Non-pigmented ciliary epithelial cell (primary cell): ENCODE data around the gene TCEA2.

Source experiments
- DNase-seq: peaks from one replicate; pipeline ENCODE4 v3.0.0-alpha.2; 2010; ENCODE audit warnings: low read depth

TCEA2 gene

GRCh38 chr20:64095455-64095854 is 32.5 kb downstream of the TCEA2 start:
- DNase-seq: no peak

DNA sequence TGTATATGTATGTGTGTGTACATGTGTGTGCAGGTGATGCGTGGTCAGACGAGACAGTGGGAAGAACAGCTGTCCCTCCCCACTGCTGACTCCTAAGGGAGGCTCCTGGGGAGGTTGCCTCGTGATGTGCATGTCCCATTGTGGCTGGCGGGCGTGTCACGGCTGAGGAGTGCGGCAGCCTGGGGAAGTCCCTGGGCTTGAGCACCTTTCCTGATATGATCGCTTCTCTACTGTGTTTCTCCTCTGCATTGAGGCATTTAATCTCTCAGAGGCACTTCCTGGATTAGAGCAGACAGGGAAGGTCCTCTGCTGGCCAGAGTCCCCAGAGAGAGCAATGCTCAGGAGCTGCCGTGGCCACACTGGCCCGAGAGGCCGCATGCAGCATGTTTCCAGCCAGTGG is 32.9 kb downstream of the TCEA2 start:
- no peak for DNase-seq

GRCh38 chr20:64096535-64096934 is 33.5 kb downstream of the TCEA2 start:
- DNase-seq: no peak

GRCh38 chr20:64098471-64099013 is 35.5 kb downstream of the TCEA2 start:
- DNase-seq: no peak

DNA sequence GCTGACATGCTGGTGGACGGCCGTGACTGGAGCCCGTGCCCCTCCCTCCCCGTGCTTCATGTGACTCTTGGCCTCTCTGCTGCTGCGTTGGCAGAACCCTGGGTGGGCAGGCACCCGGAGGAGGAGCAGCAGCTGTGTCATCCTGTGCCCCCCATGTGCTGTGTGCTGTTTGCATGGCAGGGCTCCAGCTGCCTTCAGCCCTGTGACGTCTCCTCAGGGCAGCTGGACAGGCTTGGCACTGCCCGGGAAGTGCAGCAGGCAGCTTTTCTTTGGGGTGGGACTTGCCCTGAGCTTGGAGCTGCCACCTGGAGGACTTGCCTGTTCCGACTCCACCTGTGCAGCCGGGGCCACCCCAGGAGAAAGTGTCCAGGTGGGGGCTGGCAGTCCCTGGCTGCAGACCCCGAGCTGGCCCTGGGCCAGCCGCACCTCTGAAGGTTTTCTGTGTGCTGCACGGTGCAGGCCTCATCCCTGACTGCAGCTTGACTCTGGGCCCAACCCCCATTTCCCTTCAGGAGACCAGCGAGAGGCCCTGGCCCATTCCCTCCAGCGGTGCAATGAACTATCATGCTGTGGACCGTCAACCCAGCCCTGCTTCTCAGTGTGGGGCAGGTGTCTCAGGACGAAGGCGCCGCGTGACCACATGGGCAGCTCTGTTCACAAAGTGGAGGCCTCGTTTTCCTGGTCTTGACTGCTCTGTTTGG is 36.2 kb downstream of the TCEA2 start:
- DNase-seq: no peak

DNA sequence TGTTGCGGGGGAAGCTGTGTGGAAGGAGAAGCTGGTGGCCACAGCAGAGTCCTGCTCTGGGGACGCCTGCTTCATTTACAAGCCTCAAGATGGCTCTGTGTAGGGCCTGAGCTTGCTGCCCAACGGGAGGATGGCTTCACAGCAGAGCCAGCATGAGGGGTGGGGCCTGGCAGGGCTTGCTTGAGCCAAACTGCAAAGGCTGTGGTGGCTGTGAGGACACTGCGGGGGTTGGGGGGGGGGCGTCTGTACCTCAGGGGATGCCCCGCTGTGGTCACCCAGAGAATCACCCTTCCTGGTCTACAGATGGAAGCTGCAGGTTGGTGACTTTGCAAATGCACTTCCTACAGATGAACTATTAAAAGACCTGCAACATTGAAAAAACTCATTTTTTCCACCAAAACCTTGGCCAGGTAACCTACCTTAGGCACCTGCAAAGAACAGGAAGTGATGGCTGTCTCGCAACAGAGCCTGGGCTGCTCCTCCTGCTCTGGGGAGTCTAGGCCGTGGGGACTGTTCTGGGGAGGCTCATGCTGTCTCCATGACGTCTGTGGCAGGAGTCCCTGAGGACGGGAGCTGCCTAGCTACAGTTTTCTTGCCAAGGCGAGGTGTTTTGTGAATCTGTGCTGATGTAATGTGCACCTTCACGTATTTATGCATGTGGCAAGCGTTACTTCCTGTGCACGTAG is 37.0 kb downstream of the TCEA2 start:
- DNase-seq: no peak

DNA sequence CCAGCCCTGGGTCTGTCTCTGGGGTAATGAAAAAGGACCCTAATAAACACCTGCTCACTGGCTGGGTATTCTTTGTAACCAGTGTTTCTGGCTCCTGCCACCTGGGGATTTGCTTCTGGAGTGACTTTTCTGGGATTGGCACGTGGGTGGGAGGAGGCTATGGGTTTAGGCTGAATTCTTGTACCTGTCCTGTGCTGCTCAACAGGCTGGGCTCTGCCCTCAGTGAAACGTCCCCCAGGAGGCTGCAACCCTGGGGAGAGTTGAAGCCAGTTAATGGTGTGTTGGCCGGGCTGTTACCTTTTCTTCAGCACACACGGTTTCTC is 37.5 kb downstream of the TCEA2 start:
- no peak for DNase-seq

DNA sequence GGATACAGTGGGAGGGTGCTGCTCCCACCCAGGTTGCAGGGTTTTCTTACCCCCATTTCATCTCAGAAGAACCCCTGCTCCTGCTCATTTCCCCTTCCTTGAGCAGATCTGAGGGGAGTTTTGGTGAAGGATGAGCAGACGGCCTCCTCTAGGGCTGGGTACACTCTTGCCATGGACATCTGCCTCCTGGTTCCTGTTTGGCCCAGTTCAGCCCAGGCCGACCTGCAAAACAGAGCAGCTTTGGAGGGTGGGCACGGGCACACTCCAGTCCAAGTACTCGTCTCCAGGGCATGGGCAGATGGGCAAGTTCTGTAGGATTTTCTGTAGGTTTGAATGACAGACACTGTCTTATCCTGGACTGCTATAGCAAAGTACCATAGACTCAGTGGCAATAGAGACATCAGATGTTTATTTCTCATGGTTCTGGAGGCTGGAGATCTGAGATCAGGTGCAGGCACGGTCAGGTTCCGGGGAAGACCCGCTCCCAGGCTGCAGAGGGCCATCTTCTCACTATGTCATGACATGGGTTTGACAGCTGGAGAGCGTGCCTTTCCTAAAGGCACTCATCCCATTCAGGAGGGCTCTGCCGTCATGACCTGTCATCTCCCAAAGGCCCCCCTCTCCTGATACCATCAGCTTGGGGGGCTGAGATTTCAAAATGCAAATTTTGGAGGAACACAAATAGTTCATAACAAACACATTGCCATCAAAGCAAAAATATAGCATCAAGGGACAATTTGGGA is 38.1 kb downstream of the TCEA2 start:
- no peak for DNase-seq

DNA sequence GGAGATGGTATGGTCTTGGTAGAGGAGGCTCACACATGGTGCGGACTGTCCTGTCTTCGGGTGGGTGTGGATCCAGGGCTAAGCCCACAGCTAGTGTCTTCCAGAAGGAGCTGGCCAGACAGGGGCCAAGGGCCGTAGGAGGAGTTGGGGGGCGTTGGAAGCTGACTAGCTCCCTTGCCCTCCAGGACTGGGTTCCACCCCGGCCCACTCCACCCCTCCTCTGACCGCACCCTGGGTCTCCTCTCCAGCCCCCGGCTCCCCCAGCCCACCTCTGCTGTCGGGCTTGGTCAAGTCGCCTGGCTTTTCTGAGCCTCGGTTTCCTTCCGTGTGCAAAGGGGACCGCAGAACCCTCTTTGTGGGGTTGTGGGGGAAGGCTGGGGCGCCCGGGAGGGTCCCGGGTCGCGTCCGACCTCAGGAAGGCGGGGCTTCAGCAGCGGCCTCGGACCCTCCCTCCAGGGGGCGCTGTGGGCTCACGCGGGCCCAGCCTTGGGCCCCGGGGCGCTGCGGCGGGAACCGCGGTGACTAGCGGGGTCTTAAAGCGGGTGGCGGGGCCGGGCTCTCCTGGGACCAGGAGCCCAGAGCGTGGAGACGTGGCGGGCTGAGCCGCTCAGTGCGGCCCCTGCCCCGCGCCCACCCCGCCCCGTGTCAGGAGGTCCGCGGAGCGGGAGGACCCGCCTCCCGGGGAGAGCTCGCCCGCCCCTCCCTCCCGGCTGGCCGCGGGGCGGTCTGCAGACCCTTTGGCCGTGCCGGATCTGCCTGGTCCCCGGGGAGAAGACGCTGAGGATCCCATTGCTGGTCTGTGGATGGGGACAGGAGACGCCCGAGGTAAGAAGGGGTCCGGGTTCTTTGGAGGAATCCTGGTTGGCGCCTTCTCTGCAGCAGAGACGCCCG is 39.0 kb downstream of the TCEA2 start:
- DNase-seq: no peak

DNA sequence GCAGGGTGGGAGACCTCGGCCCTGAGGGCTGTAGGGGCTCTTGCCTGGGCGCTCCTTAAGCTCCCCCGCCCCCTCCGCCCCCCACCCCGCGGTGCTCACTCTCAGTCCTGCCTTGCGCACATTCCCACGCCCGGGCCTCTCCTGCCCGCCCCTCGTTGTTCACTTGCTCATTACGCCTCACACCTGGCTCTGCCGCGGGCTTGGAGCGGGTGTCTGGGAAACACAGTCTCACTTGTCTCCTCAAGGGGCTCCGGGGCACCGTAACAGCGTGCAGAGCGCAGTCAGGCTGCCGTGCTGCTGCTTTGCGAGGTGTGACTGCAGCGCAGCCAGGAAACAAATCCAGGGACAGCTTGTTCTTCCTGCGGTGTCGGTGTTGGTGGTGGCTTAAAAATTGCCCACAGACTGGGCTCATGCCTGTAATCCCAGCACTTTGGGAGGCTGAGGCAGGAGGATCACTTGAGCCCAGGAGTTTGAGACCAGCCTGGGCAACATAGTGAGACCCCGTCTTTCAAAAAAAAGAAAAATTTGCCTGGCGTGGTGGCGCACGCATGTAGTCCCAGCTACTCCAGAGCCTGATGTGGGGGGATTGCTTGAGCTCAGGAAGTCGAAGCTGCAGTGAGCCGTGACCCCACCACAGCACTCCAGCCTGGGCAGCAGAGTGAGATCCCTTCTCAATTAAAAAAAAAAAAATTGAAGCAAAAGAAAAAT is 39.8 kb downstream of the TCEA2 start:
- no peak for DNase-seq

GRCh38 chr20:64103871-64104666 is 41.1 kb downstream of the TCEA2 start:
- DNase-seq: no peak

DNA sequence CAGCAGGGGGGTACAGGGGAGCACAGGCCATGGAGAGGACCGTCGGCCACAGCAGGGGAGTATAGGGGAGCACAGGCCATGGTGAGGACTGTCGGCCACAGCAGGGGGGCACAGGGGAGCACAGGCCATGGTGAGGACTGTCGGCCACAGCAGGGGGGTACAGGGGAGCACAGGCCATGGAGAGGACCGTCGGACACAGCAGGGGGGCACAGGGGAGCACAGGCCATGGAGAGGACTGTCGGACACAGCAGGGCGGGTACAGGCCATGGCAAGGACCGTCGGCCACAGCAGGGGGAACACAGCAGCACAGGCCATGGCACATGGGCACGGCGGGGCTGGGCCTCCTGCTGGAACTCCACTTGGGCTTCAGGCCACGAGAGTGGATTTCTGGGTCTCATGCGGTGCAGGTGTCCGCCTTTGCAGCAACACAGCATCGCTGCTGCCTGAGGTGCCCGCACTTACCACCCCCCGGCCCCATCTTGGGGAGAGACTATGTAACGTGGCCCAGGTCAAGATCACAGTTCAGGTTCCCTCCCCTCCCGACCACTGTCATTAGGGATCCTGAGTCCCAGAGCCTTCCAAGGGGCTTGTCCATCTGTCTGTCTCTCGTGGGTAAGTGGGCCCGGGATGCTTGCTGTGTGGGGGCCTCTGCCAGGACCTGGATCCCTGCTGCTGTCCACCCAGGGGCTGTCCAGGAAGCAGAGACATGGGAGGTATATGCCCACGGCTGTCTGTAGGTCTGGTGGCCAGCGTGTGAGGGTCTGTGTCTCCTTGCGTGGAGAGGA is 41.9 kb downstream of the TCEA2 start:
- no peak for DNase-seq

DNA sequence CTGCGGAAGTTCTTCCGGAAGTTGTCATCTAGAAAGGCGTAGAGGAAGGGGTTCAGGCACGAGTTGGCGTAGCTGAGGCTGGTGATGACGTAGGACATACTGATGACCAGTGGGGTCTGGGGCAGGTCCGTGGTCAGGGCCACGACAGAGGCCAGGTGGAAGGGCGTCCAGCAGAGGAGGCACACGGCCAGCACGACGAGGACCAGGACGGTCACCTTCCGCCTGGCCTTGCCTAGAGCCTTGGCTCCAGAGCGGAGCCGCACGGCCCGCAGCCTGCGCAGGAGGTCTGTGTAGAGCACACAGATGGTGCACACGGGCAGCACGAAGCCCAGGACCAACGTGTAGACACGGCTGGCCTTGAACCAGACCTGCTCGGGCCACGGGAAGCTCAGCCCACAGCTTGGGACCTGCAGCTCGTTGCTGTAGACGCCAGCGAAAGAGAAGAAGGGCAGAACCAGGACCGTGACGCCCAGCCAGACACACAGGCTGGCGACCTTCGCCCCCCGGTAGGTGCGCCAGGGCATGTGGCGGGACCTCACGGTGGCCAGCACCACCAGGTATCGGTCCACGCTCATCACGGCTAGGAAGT is 42.9 kb downstream of the TCEA2 start:
- no peak for DNase-seq

DNA sequence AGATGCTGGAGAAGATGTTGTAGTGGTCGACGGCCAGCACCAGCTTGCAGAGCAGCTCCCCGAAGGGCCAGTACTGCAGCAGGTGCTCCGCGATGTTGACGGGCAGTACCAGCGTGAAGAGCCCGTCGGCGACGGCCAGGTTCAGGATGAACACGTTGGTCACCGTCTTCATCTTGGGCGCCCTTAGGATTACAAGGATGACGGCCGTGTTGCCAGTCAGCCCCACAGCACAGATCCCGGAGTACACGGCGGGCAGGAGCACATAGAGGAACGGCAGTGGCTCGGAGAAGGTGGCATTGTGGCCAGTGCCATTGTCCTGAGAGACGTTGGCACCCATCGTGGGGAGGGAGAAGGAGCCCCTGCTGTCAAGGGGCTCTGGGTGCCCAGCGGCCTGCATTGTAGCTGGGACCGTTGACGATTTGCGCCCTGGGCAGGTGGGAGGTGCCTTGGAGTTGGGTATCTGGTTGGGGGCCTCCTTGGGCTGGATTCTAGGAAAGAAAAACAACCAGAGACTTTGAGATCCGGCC is 43.5 kb downstream of the TCEA2 start:
- DNase-seq: no peak

- no peak for DNase-seq
Observed at GRCh38 chr20:64106981-64107735, 44.2 kb downstream of the TCEA2 start, which contains the start of gene NPBWR2. NPBWR2 (minus strand) TSS chr20:64107565; CDS start chr20:64106831, 734 bp downstream.

DNA sequence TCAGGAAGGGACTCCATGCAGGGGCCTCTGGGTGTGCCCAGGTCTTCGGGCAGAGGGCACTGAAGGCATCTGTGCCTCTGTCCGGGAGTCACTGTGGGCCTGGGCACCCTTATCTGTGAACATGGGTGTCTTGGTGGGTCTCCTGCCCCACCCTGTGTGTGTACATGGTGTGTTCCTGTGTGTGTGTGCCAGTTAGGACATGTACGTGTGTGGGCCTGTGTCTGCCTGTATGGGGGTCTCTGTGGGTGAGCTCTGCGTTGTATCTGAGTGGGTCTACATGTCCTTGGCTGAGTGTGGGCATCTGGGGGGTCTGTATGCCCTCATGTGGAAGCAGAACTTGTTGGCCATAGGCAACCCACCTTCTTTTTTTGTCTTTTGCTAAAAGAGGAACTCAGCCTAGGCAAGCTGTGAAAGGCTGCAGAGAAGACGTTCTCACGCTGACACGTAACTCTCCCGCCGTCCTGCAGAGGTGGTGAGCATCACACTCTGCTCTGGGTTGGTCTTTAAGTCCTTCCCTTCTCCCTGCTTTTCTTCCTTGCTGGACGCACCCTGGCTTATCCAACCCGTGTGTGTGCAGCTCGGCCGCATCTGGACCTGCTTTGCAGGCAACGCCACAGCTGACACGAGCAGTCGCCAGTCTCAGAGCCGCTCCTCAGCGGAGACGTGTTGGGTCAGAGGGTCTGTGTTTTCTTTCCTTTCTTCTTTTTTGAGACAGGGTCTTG is 44.9 kb downstream of the TCEA2 start:
- no peak for DNase-seq
